Mesothelial cell of epicardium (in vitro differentiated cells): ENCODE measurements around the gene PJA1. TPM values are rescaled to one million over a fixed set of nuclear protein-coding genes. Genes with fewer than 3 reads are reported as not detected.

Experiments used
- DNase-seq, 2 experiments: peaks; one replicate each; pipeline ENCODE4 v3.0.0; 2021; ENCODE audit warnings: low spot score in 2 of 2; ENCODE audit not compliant: unreplicated experiment in 2 of 2
- H3K27ac Mint-ChIP-seq: 2 replicates; pipeline ENCODE4 v1.8.0; 2021; ENCODE audit warnings: mixed read lengths
- H3K27me3 Mint-ChIP-seq: 2 replicates; pipeline ENCODE4 v1.8.0; 2021; ENCODE audit warnings: low read depth, mixed read lengths
- H3K36me3 Mint-ChIP-seq: 2 replicates; pipeline ENCODE4 v1.8.0; 2021; ENCODE audit warnings: mixed read lengths
- H3K4me1 Mint-ChIP-seq: 2 replicates; pipeline ENCODE4 v1.8.0; 2021; ENCODE audit warnings: mixed read lengths
- H3K4me3 Mint-ChIP-seq: 2 replicates; pipeline ENCODE4 v1.8.0; 2021; ENCODE audit warnings: mild to moderate bottlenecking, moderate library complexity, mixed read lengths
- H3K9me3 Mint-ChIP-seq: 2 replicates; pipeline ENCODE4 v1.8.0; 2021; ENCODE audit warnings: mixed read lengths
- CTCF ChIP-seq: fragments of 200-600 bp; sonication (generic); IDR thresholded peaks from one replicate; pipeline ENCODE4 v1.5.0; 2021; ENCODE audit warnings: antibody characterized with exemption; ENCODE audit not compliant: unreplicated experiment
- total RNA-seq: library from RNA; stranded (reverse); gene quantifications from 3 replicates; pipeline ENCODE4 v1.2.1, GENCODE V29; 2021

PJA1 gene
- total RNA-seq, 1 donor from 2014 or later: 37.5 TPM

GRCh38 chrX:69127466-69127865, 37.8 kb downstream of the PJA1 start:
- H3K9me3 Mint-ChIP-seq: no peaks in the 10 kb centered on the region
- H3K4me3 Mint-ChIP-seq: no peak overlapping the region
- H3K27me3 Mint-ChIP-seq: no peaks in the 10 kb centered on the region
- DNase-seq: no peak
- no peak for TF ChIP-seq CTCF
- H3K4me1 Mint-ChIP-seq: peaks cover 31% of the 10 kb centered on the region
- no peak overlapping the region for H3K27ac Mint-ChIP-seq
- H3K36me3 Mint-ChIP-seq: peaks cover 1% of the 10 kb centered on the region

GRCh38 chrX:69126642-69127041, 38.6 kb downstream of the PJA1 start:
- H3K9me3 Mint-ChIP-seq: no peaks in the 10 kb centered on the region
- H3K36me3 Mint-ChIP-seq: peaks cover 1% of the 10 kb centered on the region
- no peak for TF ChIP-seq CTCF
- DNase-seq: no peak
- H3K27ac Mint-ChIP-seq: no peak overlapping the region
- no peak overlapping the region for H3K4me3 Mint-ChIP-seq
- no peaks in the 10 kb centered on the region for H3K27me3 Mint-ChIP-seq
- H3K4me1 Mint-ChIP-seq: peaks cover 24% of the 10 kb centered on the region

- Mint-ChIP-seq H3K9me3 (no peaks in the 10 kb centered on the region), H3K36me3 (peaks cover 1% of the 10 kb centered on the region), H3K27me3 (no peaks in the 10 kb centered on the region), H3K4me1 (peaks cover 9% of the 10 kb centered on the region), H3K4me3 (no peak overlapping the region), H3K27ac (no peak overlapping the region)
- TF ChIP-seq CTCF: no peak
- no peak for DNase-seq
Measured at GRCh38 chrX:69125094-69125493, 40.2 kb downstream of the PJA1 start.

GRCh38 chrX:69124108-69124507, 41.1 kb downstream of the PJA1 start:
- H3K4me3 Mint-ChIP-seq: no peak overlapping the region
- no peak overlapping the region for H3K27ac Mint-ChIP-seq
- peaks cover 8% of the 10 kb centered on the region for H3K4me1 Mint-ChIP-seq
- no peak for DNase-seq
- no peaks in the 10 kb centered on the region for H3K27me3 Mint-ChIP-seq
- TF ChIP-seq CTCF: no peak
- H3K36me3 Mint-ChIP-seq: peaks cover 1% of the 10 kb centered on the region
- H3K9me3 Mint-ChIP-seq: no peaks in the 10 kb centered on the region

GRCh38 chrX:69123481-69123880, 41.8 kb downstream of the PJA1 start:
- no peak for TF ChIP-seq CTCF
- DNase-seq: no peak
- H3K9me3 Mint-ChIP-seq: no peaks in the 10 kb centered on the region
- no peak overlapping the region for H3K4me3 Mint-ChIP-seq
- peaks cover 1% of the 10 kb centered on the region for H3K36me3 Mint-ChIP-seq
- H3K27ac Mint-ChIP-seq: no peak overlapping the region
- H3K4me1 Mint-ChIP-seq: peaks cover 8% of the 10 kb centered on the region
- H3K27me3 Mint-ChIP-seq: no peaks in the 10 kb centered on the region
